ENCODE measurements around the gene GAL3ST1. TPM values are rescaled to one million over a fixed set of nuclear protein-coding genes. Genes with fewer than 3 reads are reported as not detected.

GAL3ST1 gene
- total and polyA plus RNA-seq, 2 of the 8 experiments (the other 6 are each of a cell fraction or from before 2014, with no cell fraction given): 11.0 to 32.5 TPM

GRCh38 chr22:30561402-30562189 lies 12.9 kb downstream of the GAL3ST1 start:
- Histone ChIP-seq H3K23ac (ENCODE audit: insufficient read length) (no peak overlapping the region), H3K4me1 (replicated peaks in 1 of 4; ENCODE audit: control insufficient read depth in 3 of 4, insufficient read depth in 4 of 4, low read length in 3 of 4) (peaks cover 0 to 22% (median 12%) of the 10 kb centered on the region in 4 experiments; a peak in 6 of 7 replicates), H2BK120ac (replicated peaks; ENCODE audit: low read depth, low read length) (no peak overlapping the region), H4K5ac (ENCODE audit: insufficient read length, low read depth, low read length) (peak overlapping the region; percentile 42), H3K4me2 (ENCODE audit: insufficient read depth in 1 of 2, low read depth in 2 of 2, low read length in 2 of 2) (peak overlapping the region; percentile 9 to 54; a peak in 2 of 4 replicates), H3K79me2 (ENCODE audit: control insufficient read depth in 1 of 2, insufficient read depth in 2 of 2, low read length in 2 of 2) (no peaks in the 10 kb centered on the region), H2AFZ (ENCODE audit: low read length) (no peak overlapping the region; the same call in 1 of the 2 replicates), H3K79me1 (ENCODE audit: low read depth, low read length) (no peaks in the 10 kb centered on the region), H3K9me3 (ENCODE audit: insufficient read depth in 2 of 2, low read depth in 1 of 2, low read length in 1 of 2) (no peaks in the 10 kb centered on the region), H4K91ac (replicated peaks; ENCODE audit: insufficient read length, low read length) (peak overlapping the region; percentile 97), H3K14ac (ENCODE audit: insufficient read length) (no peak overlapping the region), H2BK20ac (ENCODE audit: low read length) (peak overlapping the region; percentile 73; the same call in 1 of the 2 replicates), H3K9ac (replicated peaks in 1 of 4; ENCODE audit: extremely low read depth in 1 of 4, low read depth in 3 of 4, low read length in 3 of 4) (no peak overlapping the region; a peak in 2 of 7 replicates), H3K23me2 (ENCODE audit: low read depth, low read length) (no peaks in the 10 kb centered on the region; the same call in 1 of the 2 replicates), H3K4me3 (ENCODE audit: extremely low read depth in 1 of 4, insufficient read depth in 2 of 4, low read depth in 3 of 4, low read length in 4 of 4) (no peak overlapping the region), H4K20me1 (replicated peaks in 1 of 2; ENCODE audit: control insufficient read depth in 1 of 2, insufficient read depth in 2 of 2, low read length in 2 of 2) (peaks cover 0 to 2% of the 10 kb centered on the region in 2 experiments), H3K18ac (ENCODE audit: extremely low read depth, low read length) (no peak overlapping the region; the same call in none of the 2 replicates), H2AK5ac (ENCODE audit: low read depth, low read length) (peak overlapping the region; percentile 55; the same call in 1 of the 2 replicates), H2BK15ac (ENCODE audit: low read length) (peak overlapping the region; percentile 46; the same call in 1 of the 2 replicates), H2BK12ac (ENCODE audit: low read depth, low read length) (peak overlapping the region; percentile 45; the same call in 1 of the 2 replicates), H4K8ac (ENCODE audit: extremely low read depth, insufficient read depth, low read length) (peak overlapping the region; percentile 81; the same call in 1 of the 2 replicates), H3K36me3 (ENCODE audit: control insufficient read depth in 2 of 4, insufficient read depth in 4 of 4, low read length in 3 of 4) (no peaks in the 10 kb centered on the region), H3K56ac (replicated peaks; ENCODE audit: insufficient read length, low read depth, low read length) (no peak overlapping the region), H3K4ac (replicated peaks; ENCODE audit: insufficient read length, low read depth, low read length) (peak overlapping the region; percentile 92), H2BK5ac (ENCODE audit: low read depth, low read length) (peak overlapping the region; percentile 71), H3K27me3 (replicated peaks in 1 of 4; ENCODE audit: control insufficient read depth in 3 of 4, extremely low read depth in 1 of 4, insufficient read depth in 3 of 4, low read length in 3 of 4) (no peaks in the 10 kb centered on the region), H3K27ac (ENCODE audit: low read depth, low read length) (peak overlapping the region; percentile 23; the same call in 1 of the 2 replicates)
- DNase-seq (ENCODE audit: low read depth in 1 of 2, low spot score in 2 of 2) (no peak), FAIRE-seq (no peak)
- 70% methylated on average over 10 of the region's 10 CpGs; no CpG with 5 or more reads in 1 of the 2 experiments for WGBS, 2 experiments (ENCODE audit: extremely low coverage in 1 of 2, insufficient coverage in 1 of 2, insufficient read length in 1 of 2, insufficient replicate concordance in 2 of 2, low coverage in 1 of 2, low lambda C conversion rate in 2 of 2, missing lambda C conversion rate in 1 of 2)
- TF ChIP-seq KDM1A (IDR thresholded peaks at IDR 0.05; ENCODE audit: borderline replicate concordance, low read length) (0 out of 2 replicates have a peak, but pooled peaks have one; percentile 11), HDAC2 (IDR thresholded peaks at IDR 0.05; ENCODE audit: borderline replicate concordance in 1 of 2, low read depth in 2 of 2, low read length in 2 of 2) (no peak)
- POLR2A ChIA-PET (ENCODE audit: partially characterized antibody): interaction anchor here (0.8 to 1.7 kb wide), 3 partner anchors 12 to 45 kb away, joined by 3 to 11 read pairs (median 3); partner anchors contain the start of gene GAL3ST1
- CTCF ChIA-PET (ENCODE audit: partially characterized antibody): interaction anchor here (0.6 to 2.7 kb wide), 8 partner anchors 8 to 76 kb away, joined by 3 to 10 read pairs (median 4); partner anchors contain the start of gene TCN2

All from H1 (cell line).